NT2/D1 (cell line): ENCODE data around the gene LMOD3.

Experiments
- SUZ12 ChIP-seq: IDR thresholded peaks from 2 replicates; pipeline ENCODE4 v1.6.1; 2011; ENCODE audit not compliant: insufficient read length, insufficient read depth; ENCODE audit errors: extremely low read depth
- ZNF274 ChIP-seq: IDR thresholded peaks from 2 replicates; pipeline ENCODE4 v1.6.1; 2011; ENCODE audit warnings: mild to moderate bottlenecking, low read depth, low read length

- no peak for TF ChIP-seq ZNF274
- no peak for TF ChIP-seq SUZ12
These were observed 38.1 kb upstream of the LMOD3 start for GRCh38 chr3:69160525-69160924.
